Stimulated activated naive CD8-positive, alpha-beta T cell treated with anti-CD3 and anti-CD28 coated beads, Interleukin-15, amount 100 ng/mL, for 72 hours (primary cell): ENCODE results near the gene THSD4.

Experiments
- ATAC-seq: fragments of 150-1000 bp; cut with Tn5 transposase; 2 replicates; pipeline ENCODE4 v1.10.0; 2021; ENCODE audit warnings: mild to moderate bottlenecking, moderate library complexity
- DNase-seq, 2 donors: peaks; one replicate each; pipeline ENCODE4 v3.0.0; 2021 to 2022
- H3K27ac Mint-ChIP-seq, 2 donors: one replicate each; pipeline ENCODE4 v1.8.0; 2022; ENCODE audit warnings: mild to moderate bottlenecking in 2 of 2, mixed read lengths in 2 of 2, moderate library complexity in 2 of 2
- H3K27me3 Mint-ChIP-seq: one replicate; pipeline ENCODE4 v1.8.0; 2022; ENCODE audit warnings: mixed read lengths
- H3K4me1 Mint-ChIP-seq: one replicate; pipeline ENCODE4 v1.8.0; 2022; ENCODE audit warnings: mild to moderate bottlenecking, mixed read lengths
- H3K4me3 Mint-ChIP-seq, 2 donors: one replicate each; pipeline ENCODE4 v1.8.0; 2022; ENCODE audit warnings: mild to moderate bottlenecking in 2 of 2, mixed read lengths in 2 of 2, moderate library complexity in 1 of 2
- H3K9me3 Mint-ChIP-seq, 2 donors: one replicate each; pipeline ENCODE4 v1.8.0; 2022; ENCODE audit warnings: mixed read lengths in 2 of 2

The THSD4 gene

GRCh38 chr15:71529361-71529760 is 414.1 kb downstream of the THSD4 start:
- Mint-ChIP-seq H3K27ac (no peak overlapping the region), H3K27me3 (peaks cover 44% of the 10 kb centered on the region), H3K9me3 (no peaks in the 10 kb centered on the region), H3K4me1 (no peaks in the 10 kb centered on the region), H3K4me3 (no peak overlapping the region)
- no peak for DNase-seq
- ATAC-seq: no peak

DNA sequence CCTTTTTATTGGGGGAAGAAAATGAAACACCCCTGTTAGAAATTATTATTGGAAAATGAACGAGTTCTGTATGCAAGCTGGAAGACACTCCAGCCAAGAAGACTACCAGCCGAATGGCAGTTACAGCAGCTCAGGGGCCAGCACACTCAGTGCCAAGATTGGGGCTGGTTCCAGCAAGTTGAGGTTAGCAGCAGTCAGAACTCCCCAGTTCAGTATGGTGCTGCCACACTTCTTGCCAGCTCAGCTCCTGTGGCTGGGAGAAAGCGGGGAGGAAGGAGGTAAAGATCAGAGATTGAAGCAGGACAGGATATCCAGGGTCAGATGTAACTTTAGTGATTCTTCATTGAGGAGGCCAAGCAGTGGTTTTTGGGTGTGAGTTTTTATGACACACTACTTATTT is 414.8 kb downstream of the THSD4 start:
- DNase-seq (no peak), ATAC-seq (no peak)
- Mint-ChIP-seq H3K4me1 (no peaks in the 10 kb centered on the region), H3K27ac (no peak overlapping the region), H3K4me3 (no peak overlapping the region), H3K9me3 (no peaks in the 10 kb centered on the region), H3K27me3 (peaks cover 44% of the 10 kb centered on the region)

GRCh38 chr15:71532994-71533393 is 417.7 kb downstream of the THSD4 start:
- DNase-seq: no peak
- no peaks in the 10 kb centered on the region for H3K9me3 Mint-ChIP-seq
- H3K4me3 Mint-ChIP-seq: no peak overlapping the region
- H3K27ac Mint-ChIP-seq: no peak overlapping the region
- no peaks in the 10 kb centered on the region for H3K4me1 Mint-ChIP-seq
- ATAC-seq: no peak
- peaks cover 24% of the 10 kb centered on the region for H3K27me3 Mint-ChIP-seq

DNA sequence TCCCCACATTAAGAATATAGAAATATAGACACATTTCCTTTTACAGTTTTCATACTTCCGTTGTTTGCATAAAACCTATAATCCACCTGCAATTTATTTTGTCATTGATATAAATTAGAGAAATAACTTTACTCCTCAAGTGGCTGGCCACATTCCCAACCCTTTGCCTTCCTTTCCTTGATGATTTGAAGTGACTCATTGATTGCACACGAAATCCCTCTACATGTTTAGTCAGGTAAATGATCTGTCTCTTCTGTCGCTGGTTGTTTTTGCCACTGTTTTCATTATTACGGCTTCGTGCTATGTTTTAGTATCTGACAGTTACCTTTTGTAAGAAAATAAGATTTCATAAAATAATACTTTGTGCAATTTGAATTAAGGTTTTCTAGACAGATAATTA is 422.9 kb downstream of the THSD4 start:
- no peak overlapping the region for H3K27ac Mint-ChIP-seq
- DNase-seq: no peak
- no peak overlapping the region for H3K4me3 Mint-ChIP-seq
- H3K4me1 Mint-ChIP-seq: no peaks in the 10 kb centered on the region
- H3K9me3 Mint-ChIP-seq: no peaks in the 10 kb centered on the region
- no peak for ATAC-seq
- H3K27me3 Mint-ChIP-seq: peaks cover 16% of the 10 kb centered on the region

DNA sequence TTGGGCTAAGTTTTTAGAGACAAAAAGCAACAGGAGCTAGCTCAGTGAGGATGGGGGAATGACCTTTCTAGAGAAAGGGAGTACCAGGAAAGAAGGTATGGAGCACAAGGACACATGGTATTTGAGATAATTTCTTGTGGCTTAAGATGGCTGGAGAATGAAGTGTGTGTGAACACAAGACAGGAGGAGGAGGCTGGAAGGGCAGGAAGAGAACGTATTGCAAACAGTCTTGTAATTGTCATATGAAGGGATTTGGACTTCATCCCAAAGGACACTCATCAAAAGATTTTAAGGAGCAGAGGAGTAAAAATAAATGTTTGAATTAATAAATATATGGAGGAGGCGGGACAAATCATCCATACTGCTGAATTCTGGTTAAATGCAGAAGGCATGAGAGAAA is 426.5 kb downstream of the THSD4 start:
- Mint-ChIP-seq H3K27ac (no peak overlapping the region), H3K9me3 (no peaks in the 10 kb centered on the region), H3K4me3 (no peak overlapping the region), H3K27me3 (peaks cover 16% of the 10 kb centered on the region), H3K4me1 (no peaks in the 10 kb centered on the region)
- DNase-seq (no peak), ATAC-seq (no peak)

DNA sequence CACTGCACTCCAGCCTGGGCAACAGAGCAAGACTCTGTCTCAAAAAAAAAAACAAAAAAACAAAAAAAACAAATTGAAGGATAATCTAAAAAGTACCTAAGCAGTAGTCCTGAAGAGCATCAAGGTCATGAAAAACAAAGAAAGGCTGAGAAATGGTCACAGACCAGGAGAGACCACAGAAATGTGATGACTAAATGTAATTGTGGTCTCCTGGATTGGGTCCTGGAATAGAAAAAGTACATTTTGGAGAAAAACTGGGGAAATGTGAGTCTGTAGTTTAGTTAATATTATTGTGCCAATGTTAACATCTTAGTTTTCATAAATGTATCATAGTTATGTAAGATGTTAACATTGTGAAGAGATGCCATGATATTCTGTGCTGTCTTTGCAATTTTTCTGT is 427.6 kb downstream of the THSD4 start:
- H3K27ac Mint-ChIP-seq: peak overlapping the region in 1 of 2 donors; percentile 7
- ATAC-seq (no peak), DNase-seq (no peak)
- H3K9me3 Mint-ChIP-seq: no peaks in the 10 kb centered on the region
- H3K4me3 Mint-ChIP-seq: no peak overlapping the region
- no peaks in the 10 kb centered on the region for H3K4me1 Mint-ChIP-seq
- H3K27me3 Mint-ChIP-seq: peaks cover 16% of the 10 kb centered on the region

GRCh38 chr15:71543413-71543812 is 428.1 kb downstream of the THSD4 start:
- H3K27ac Mint-ChIP-seq: no peak overlapping the region
- H3K27me3 Mint-ChIP-seq: peaks cover 16% of the 10 kb centered on the region
- H3K4me1 Mint-ChIP-seq: no peaks in the 10 kb centered on the region
- ATAC-seq (no peak), DNase-seq (no peak)
- no peaks in the 10 kb centered on the region for H3K9me3 Mint-ChIP-seq
- H3K4me3 Mint-ChIP-seq: no peak overlapping the region

GRCh38 chr15:71545223-71545760 is 430.0 kb downstream of the THSD4 start:
- peaks cover 23% of the 10 kb centered on the region for H3K27me3 Mint-ChIP-seq
- H3K4me3 Mint-ChIP-seq: no peak overlapping the region
- ATAC-seq: no peak
- H3K27ac Mint-ChIP-seq: no peak overlapping the region
- H3K9me3 Mint-ChIP-seq: no peaks in the 10 kb centered on the region
- DNase-seq: no peak
- H3K4me1 Mint-ChIP-seq: no peaks in the 10 kb centered on the region

DNA sequence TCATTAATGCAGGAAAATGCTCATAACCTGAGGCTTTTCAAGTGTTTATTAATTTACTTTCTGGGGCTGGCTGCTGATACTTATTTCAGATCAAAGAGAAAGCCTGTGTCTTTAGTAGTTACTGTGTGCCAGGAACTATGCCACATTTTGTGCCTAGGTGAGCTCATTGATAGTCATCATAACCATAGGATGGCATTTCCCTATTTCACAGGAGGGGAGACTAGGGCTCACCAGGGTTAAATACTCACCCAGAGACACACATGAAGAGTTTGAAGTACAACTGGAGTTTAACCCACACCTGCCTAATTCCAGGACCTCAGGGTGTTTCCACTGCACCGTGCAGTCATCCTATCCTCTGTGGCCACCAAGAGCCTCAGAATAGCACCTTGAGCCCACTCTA is 430.7 kb downstream of the THSD4 start:
- DNase-seq: no peak
- Mint-ChIP-seq H3K27ac (no peak overlapping the region), H3K4me3 (no peak overlapping the region), H3K4me1 (no peaks in the 10 kb centered on the region), H3K27me3 (peaks cover 23% of the 10 kb centered on the region), H3K9me3 (no peaks in the 10 kb centered on the region)
- ATAC-seq: no peak

DNA sequence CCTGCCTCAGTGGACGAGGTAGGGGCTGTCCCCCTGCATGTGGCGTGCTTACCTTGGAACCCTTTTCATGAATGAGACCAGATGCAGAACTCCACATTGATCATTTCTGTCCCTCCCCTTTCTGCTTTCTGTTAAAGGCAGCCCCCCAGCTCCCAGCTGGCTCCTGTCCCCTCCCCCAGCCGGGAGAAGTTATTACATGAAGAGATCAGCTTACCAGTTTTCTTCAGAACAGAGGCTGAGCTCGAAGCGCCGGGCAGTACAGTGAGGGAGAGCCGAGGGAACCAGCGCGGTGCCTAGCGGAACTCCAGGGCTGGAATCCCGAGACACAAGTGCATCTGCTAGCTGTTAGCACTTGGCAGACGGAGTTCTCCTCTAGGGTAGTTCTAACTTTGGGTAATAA is 431.7 kb downstream of the THSD4 start:
- DNase-seq: no peak

GRCh38 chr15:71548401-71548807 is 433.1 kb downstream of the THSD4 start:
- H3K9me3 Mint-ChIP-seq: no peaks in the 10 kb centered on the region
- no peak for ATAC-seq

More for the DNA sequence above, 431.7 kb downstream of the THSD4 start:
- Mint-ChIP-seq H3K27ac (no peak overlapping the region), H3K9me3 (no peaks in the 10 kb centered on the region), H3K4me3 (no peak overlapping the region), H3K27me3 (peaks cover 15% of the 10 kb centered on the region), H3K4me1 (no peaks in the 10 kb centered on the region)
- ATAC-seq: no peak

GRCh38 chr15:71549091-71549490 is 433.8 kb downstream of the THSD4 start:
- DNase-seq (no peak), ATAC-seq (no peak)
- H3K27me3 Mint-ChIP-seq: peaks cover 7% of the 10 kb centered on the region
- H3K27ac Mint-ChIP-seq: no peak overlapping the region
- H3K9me3 Mint-ChIP-seq: no peaks in the 10 kb centered on the region
- H3K4me1 Mint-ChIP-seq: no peaks in the 10 kb centered on the region
- H3K4me3 Mint-ChIP-seq: no peak overlapping the region

More at GRCh38 chr15:71548401-71548807, 433.1 kb downstream of the THSD4 start:
- Mint-ChIP-seq H3K27me3 (peaks cover 7% of the 10 kb centered on the region), H3K27ac (no peak overlapping the region), H3K4me3 (no peak overlapping the region), H3K4me1 (no peaks in the 10 kb centered on the region)
- DNase-seq: no peak

DNA sequence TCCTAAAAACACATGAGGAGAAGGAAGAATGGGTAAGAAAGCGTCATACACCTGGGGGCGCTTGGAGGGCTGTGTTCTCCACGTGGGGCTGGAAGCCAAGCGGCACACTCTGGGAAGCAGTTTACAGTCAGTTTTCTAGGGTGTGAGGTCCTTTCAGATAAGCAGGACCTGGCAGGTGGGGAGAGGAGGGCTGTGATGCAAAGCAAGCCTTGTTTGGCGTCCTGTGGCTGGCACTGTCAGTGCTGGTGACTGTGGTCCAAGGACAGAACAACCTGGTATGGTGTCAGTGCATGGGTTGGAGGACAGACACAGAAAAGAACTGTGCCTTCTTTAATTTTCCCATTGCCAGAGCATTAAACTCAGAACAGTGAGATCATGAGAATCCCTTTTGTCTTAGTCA is 434.4 kb downstream of the THSD4 start:
- Mint-ChIP-seq H3K4me3 (no peak overlapping the region), H3K4me1 (no peaks in the 10 kb centered on the region), H3K27me3 (peaks cover 7% of the 10 kb centered on the region), H3K27ac (peak overlapping the region in 1 of 2 donors; percentile 37), H3K9me3 (no peaks in the 10 kb centered on the region)
- DNase-seq (no peak), ATAC-seq (no peak)

GRCh38 chr15:71551566-71551965 is 436.3 kb downstream of the THSD4 start:
- H3K9me3 Mint-ChIP-seq: no peaks in the 10 kb centered on the region
- no peak overlapping the region for H3K27ac Mint-ChIP-seq
- H3K27me3 Mint-ChIP-seq: peaks cover 7% of the 10 kb centered on the region
- H3K4me1 Mint-ChIP-seq: no peaks in the 10 kb centered on the region
- no peak for DNase-seq
- H3K4me3 Mint-ChIP-seq: no peak overlapping the region
- no peak for ATAC-seq

GRCh38 chr15:71559098-71559497 is 443.8 kb downstream of the THSD4 start:
- H3K4me1 Mint-ChIP-seq: no peaks in the 10 kb centered on the region
- no peaks in the 10 kb centered on the region for H3K9me3 Mint-ChIP-seq
- no peak overlapping the region for H3K27ac Mint-ChIP-seq
- DNase-seq: no peak
- H3K4me3 Mint-ChIP-seq: no peak overlapping the region
- ATAC-seq: no peak
- no peaks in the 10 kb centered on the region for H3K27me3 Mint-ChIP-seq

DNA sequence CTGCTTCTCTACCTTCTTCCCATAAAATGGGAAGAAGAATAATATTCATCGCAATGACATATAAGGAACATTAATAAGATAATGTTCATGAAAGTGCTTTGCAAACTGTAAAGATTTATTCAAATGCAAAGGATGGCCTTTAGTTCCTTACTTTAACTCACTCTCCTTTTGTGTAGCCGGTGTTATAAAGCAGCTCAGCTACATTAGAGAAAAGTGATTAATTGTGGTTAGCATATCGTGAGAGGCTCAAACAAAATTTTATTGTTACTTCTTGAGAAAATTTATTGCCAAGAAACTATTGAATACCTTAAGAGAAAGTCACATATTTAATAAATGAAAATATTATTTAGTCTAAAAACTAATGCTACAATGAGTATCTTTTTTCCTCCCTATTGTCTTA is 444.3 kb downstream of the THSD4 start:
- no peaks in the 10 kb centered on the region for H3K4me1 Mint-ChIP-seq
- DNase-seq: no peak
- H3K9me3 Mint-ChIP-seq: no peaks in the 10 kb centered on the region
- no peak overlapping the region for H3K4me3 Mint-ChIP-seq
- ATAC-seq: no peak
- H3K27me3 Mint-ChIP-seq: no peaks in the 10 kb centered on the region
- no peak overlapping the region for H3K27ac Mint-ChIP-seq

GRCh38 chr15:71562251-71562650 is 447.0 kb downstream of the THSD4 start:
- Mint-ChIP-seq H3K4me1 (no peaks in the 10 kb centered on the region), H3K4me3 (no peak overlapping the region), H3K9me3 (no peaks in the 10 kb centered on the region), H3K27me3 (no peaks in the 10 kb centered on the region), H3K27ac (no peak overlapping the region)
- DNase-seq: no peak
- ATAC-seq: no peak
